Measurements from ENCODE around the gene PCDHGA6.
A peak's percentile ranks its signal among the peaks of the same experiment; 100 is the strongest.
"Not testable (repeated sequence)": the region's sequence is repeated elsewhere in the genome, so short reads cannot be mapped to it uniquely, and the experiment has no call there.

PCDHGA6 gene

DNA sequence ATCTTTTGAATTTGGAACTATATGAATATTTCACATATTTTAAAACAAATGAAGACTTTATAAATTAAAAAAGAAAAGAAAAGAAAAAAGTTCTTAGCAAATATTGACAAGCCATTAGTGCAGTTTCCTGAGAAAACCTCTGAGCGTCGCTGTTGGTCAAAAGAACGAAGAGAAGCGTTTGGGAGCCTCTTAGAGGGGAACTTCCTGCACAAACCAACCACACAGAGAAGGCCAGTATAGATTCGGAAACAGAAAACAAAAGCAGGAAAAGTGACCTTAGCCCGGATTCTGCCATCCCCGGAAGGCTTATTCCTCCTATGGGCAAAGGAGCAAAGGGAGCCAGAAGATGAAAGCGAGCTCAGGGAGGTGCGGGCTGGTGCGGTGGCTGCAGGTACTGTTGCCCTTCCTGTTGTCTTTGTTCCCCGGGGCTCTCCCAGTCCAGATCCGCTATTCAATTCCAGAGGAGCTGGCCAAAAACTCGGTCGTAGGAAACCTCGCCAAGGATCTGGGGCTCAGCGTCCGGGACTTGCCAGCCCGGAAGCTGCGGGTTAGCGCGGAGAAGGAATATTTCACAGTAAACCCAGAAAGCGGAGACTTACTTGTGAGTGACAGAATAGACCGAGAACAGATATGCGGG, 13.8 kb upstream of the PCDHGA6 start, which contains the start of gene PCDHGB2:
TSS of gene PCDHGB2 (plus strand) at position 205 of the 637 bp plus-strand sequence. CDS start at position 347, 142 bp downstream.
- no peak for DNase-seq (ENCODE audit: low read depth)

GRCh38 chr5:141360685-141361084, 13.0 kb upstream of the PCDHGA6 start:
- no peak for DNase-seq (ENCODE audit: low read depth)

DNA sequence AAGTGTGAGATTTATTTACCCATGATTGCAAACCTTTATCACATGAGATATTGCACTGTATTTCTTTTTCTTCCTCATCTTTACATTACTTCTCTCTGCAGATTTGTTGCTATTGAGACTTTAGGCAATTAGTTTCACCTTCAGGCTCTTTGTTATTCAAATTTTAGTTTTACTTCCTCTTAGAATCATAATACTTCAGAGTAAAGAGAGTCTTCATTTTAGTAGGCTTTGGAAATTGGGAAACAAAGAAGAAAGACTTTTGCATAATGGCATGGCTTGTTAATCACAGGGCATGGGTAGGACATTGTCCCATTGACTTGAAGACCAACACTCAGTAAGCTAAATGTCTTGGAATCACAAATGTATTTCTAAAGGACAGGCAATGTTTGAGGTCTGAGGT, 11.0 kb upstream of the PCDHGA6 start:
- DNase-seq (ENCODE audit: low read depth): no peak

GRCh38 chr5:141363952-141364660, 9.6 kb upstream of the PCDHGA6 start, which contains the start of gene PCDHGA5:
TSS of gene PCDHGA5 (plus strand) at chr5:141364162. CDS start at chr5:141364331, 169 bp downstream.
- no peak for DNase-seq (ENCODE audit: low read depth)

- no peak for DNase-seq (ENCODE audit: low read depth)
Measured at GRCh38 chr5:141366016-141366896, 7.4 kb upstream of the PCDHGA6 start.

DNA sequence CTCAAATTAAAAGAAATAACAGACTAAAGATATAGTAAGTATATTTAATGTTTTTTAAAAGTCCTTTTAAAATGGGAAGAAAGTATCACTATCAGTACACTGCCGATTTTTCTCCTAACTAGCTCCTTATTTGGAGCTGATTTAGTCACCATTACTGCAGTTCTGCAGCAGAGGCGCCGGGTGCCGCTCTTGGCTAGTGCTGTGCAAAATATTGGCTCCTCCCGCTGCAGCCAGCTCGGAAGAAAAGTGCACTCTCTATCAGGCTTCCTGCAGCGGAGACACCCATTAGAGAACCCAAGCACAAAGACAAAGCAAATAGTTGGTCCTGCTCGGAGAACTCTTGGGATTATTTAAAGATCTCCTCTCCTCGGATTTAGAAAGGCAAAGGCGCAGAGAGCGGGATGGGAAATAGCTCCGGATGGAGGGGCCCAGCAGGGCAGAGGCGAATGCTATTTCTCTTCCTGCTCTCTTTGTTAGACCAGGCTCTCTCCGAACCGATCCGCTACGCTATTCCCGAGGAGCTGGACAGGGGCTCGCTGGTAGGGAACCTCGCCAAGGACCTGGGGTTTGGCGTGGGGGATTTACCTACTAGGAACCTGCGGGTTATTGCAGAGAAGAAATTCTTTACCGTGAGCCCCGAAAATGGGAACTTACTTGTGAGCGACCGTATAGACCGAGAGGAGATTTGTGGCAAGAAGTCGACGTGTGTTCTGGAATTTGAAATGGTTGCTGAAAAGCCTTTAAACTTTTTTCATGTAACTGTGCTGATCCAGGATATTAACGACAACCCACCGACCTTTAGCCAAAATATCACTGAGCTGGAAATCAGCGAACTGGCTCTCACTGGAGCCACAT, 3.5 kb upstream of the PCDHGA6 start, which contains the start of gene PCDHGB3:
TSS of gene PCDHGB3 (plus strand) at position 249 of the 855 bp plus-strand sequence. CDS start at position 402, 153 bp downstream.
- DNase-seq (ENCODE audit: low read depth): no peak

DNA sequence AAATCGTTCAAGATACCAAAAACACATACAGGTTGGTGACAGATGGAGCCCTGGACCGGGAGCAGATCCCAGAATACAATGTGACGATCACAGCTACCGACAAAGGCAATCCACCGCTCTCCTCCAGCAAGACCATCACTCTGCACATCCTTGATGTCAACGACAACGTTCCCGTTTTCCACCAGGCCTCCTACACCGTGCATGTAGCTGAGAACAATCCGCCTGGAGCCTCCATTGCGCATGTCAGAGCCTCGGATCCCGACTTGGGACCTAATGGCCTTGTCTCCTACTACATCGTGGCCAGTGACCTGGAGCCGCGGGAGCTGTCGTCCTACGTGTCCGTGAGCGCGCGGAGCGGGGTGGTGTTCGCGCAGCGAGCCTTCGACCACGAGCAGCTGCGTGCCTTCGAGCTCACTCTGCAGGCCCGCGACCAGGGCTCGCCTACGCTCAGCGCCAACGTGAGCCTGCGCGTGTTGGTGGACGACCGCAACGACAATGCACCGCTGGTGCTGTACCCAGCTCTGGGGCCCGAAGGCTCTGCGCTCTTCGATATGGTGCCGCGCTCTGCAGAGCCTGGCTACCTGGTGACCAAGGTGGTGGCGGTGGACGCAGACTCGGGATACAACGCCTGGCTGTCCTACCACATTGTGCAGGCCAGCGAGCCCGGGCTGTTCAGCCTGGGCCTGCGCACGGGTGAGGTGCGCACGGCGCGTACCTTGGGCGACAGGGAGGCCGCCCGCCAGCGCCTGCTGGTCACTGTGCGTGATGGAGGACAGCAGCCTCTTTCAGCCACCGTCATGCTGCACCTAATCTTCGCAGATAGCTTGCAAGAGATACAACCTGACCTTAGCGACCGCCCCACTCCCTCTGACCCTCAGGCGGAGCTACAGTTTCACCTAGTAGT, 1.9 kb upstream of the PCDHGA6 start:
- DNase-seq (ENCODE audit: low read depth): no peak

DNA sequence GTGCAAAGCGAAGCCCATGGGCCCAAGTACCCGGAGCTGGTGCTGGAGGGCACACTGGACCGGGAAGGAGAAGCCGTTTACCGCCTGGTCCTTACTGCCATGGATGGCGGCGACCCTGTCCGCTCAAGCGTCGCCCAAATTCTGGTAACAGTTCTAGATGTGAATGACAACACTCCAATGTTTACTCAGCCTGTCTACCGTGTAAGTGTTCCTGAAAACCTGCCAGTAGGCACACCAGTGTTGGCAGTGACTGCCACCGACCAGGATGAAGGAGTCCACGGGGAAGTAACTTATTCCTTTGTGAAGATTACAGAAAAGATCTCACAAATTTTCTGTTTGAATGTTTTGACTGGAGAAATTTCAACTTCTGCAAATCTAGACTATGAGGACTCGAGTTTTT, 936 bp downstream of the PCDHGA6 start:
- no peak for DNase-seq (ENCODE audit: low read depth)

- not testable (repeated sequence) for DNase-seq (ENCODE audit: low read depth)
Measured at GRCh38 chr5:141375444-141376155, 1.9 kb downstream of the PCDHGA6 start.

DNA sequence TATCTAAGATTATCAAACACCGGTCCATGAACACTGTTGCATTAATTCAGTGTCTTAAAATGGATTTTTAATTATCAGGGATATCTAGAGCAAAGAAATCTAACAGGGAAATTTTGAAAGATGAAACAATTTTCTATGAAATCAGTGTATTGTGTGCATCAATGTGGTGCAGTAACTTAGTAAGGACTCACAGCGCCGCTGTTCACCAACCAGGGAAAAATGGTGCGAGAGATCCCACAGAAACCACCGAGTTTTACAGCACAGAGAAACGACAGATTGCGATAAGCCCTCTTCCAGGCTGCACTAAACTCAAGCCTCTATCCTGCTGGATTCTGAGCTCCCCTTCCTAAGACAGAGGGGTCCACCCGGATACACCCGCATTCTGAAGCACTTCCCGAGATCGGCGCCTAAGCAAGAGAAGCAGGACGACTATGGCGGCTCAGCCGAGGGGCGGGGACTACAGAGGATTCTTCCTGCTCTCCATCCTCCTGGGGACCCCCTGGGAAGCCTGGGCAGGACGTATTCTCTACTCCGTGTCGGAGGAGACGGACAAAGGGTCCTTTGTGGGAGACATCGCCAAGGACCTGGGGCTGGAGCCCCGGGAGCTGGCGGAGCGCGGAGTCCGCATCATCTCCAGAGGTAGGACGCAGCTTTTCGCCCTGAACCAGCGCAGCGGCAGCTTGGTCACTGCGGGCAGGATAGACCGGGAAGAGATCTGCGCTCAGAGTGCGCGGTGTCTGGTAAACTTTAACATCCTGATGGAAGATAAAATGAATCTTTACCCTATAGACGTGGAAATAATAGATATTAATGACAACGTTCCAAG, 9.0 kb downstream of the PCDHGA6 start, which contains the start of gene PCDHGA7:
TSS of gene PCDHGA7 (plus strand) at position 274 of the 826 bp plus-strand sequence. CDS start at position 432, 158 bp downstream.
- DNase-seq (ENCODE audit: low read depth): no peak

- no peak for DNase-seq (ENCODE audit: low read depth)
Measured at GRCh38 chr5:141383345-141383744, 9.7 kb downstream of the PCDHGA6 start.

DNA sequence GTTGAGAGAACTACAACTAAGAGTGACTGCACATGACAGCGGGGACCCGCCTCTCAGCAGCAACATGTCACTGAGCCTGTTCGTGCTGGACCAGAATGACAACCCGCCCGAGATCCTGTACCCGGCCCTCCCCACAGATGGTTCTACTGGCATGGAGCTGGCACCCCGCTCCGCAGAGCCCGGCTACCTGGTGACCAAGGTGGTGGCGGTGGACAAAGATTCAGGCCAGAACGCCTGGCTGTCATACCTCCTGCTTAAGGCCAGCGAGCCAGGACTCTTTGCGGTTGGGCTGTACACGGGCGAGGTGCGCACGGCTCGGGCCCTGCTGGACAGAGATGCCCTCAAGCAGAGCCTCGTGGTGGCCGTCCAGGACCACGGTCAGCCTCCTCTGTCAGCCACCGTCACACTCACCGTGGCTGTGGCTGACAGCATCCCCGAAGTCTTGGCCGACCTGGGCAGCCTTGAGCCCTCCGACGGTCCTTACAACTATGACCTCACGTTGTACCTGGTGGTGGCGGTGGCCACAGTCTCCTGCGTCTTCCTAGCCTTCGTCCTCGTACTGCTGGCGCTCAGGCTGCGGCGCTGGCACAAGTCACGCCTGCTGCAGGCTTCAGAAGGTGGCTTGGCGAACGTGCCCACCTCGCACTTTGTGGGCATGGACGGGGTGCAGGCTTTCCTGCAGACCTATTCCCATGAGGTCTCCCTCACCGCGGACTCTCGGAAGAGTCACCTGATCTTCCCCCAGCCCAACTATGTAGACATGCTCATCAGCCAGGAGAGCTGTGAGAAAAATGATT, 11.0 kb downstream of the PCDHGA6 start:
- no peak for DNase-seq (ENCODE audit: low read depth)

DNA sequence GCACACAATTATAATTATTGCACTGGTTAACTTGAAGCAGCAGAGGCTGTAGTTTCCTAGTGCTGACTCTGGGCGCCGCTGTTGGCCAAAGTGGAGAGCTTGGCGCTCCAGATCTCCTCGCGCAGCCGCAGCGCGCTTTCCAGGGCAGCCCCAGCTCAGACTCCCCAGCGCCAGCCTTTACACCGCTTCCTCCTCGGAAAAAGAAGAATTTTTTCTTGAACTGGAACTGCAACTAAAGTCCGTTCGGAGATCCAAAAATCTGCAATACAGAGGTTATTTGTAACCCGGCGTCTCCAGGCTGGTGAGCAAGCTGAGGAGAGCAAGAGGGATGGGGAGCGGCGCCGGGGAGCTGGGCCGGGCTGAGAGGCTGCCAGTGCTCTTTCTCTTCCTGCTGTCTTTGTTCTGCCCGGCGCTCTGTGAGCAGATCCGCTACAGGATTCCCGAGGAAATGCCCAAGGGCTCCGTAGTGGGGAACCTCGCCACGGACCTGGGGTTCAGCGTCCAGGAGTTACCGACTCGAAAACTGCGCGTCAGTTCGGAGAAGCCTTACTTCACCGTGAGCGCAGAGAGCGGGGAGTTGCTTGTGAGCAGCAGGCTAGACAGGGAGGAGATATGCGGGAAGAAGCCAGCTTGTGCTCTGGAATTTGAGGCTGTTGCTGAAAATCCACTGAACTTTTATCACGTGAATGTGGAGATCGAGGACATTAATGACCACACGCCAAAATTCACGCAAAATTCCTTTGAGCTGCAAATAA, 14.0 kb downstream of the PCDHGA6 start, which contains the start of gene PCDHGB4:
TSS of gene PCDHGB4 (plus strand) at position 142 of the 755 bp plus-strand sequence. CDS start at position 329, 187 bp downstream.
- DNase-seq (ENCODE audit: low read depth): peak; percentile 31

DNA sequence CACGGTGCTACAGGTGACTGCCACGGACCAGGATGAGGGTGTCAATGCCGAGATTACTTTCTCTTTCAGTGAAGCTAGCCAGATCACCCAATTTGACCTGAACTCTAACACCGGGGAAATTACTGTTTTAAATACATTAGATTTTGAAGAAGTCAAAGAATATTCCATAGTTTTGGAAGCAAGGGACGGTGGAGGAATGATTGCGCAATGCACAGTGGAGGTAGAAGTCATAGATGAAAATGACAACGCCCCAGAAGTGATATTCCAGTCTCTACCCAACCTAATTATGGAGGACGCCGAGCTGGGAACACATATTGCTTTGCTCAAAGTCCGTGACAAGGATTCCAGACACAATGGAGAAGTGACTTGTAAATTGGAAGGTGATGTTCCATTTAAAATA, 15.0 kb downstream of the PCDHGA6 start:
- DNase-seq (ENCODE audit: low read depth): no peak

DNA sequence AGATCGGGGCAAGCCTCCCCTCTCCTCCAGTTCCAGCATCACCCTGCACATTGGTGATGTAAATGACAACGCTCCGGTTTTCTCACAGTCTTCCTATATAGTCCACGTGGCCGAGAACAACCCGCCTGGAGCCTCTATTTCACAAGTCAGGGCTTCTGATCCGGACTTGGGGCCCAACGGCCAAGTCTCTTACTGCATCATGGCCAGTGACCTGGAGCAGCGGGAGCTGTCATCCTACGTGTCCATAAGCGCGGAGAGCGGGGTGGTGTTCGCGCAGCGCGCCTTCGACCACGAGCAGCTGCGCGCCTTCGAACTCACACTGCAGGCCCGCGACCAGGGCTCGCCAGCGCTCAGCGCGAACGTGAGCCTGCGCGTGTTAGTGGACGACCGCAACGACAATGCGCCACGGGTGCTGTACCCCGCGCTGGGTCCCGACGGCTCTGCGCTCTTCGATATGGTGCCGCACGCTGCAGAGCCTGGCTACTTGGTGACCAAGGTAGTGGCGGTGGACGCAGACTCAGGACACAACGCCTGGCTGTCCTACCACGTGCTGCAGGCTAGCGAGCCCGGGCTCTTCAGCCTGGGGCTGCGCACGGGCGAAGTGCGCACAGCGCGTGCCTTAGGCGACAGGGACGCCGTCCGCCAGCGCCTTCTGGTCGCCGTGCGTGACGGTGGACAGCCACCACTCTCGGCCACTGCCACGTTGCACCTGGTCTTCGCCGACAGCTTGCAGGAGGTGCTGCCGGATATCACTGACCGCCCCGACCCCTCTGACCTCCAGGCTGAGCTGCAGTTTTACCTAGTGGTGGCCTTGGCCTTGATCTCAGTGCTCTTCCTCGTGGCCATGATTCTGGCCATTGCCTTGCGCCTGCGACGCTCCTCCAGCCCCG, 15.7 kb downstream of the PCDHGA6 start:
- no peak for DNase-seq (ENCODE audit: low read depth)
